HEK293 (cell line): ENCODE measurements around the gene APOBEC3C.

ENCODE experiments used
- CTCF ChIP-seq: fragments of 450-650 bp; formaldehyde crosslinking; IDR thresholded peaks from 2 replicates; pipeline ENCODE4 v1.5.1; 2016; ENCODE audit warnings: missing biosample characterization, missing genetic modification characterization
- PBX3 ChIP-seq: sonication (generic); formaldehyde crosslinking; IDR thresholded peaks from 2 replicates; pipeline ENCODE4 v1.8.1; 2022; ENCODE audit warnings: mild to moderate bottlenecking, moderate library complexity, missing genetic modification reagents
- PRDM10 ChIP-seq: fragments of 450-650 bp; formaldehyde crosslinking; IDR thresholded peaks from 2 replicates; pipeline ENCODE4 v1.5.1; 2016; ENCODE audit warnings: missing biosample characterization, missing genetic modification characterization
- RBAK ChIP-seq: fragments of 450-650 bp; formaldehyde crosslinking; IDR thresholded peaks from 2 replicates; pipeline ENCODE4 v1.5.1; 2016; ENCODE audit warnings: missing biosample characterization, missing genetic modification characterization
- SCRT1 ChIP-seq: fragments of 450-650 bp; formaldehyde crosslinking; IDR thresholded peaks from 2 replicates; pipeline ENCODE4 v1.5.1; 2016; ENCODE audit warnings: missing biosample characterization, missing genetic modification characterization, borderline replicate concordance
- ZBTB1 ChIP-seq: fragments of 450-650 bp; formaldehyde crosslinking; IDR thresholded peaks from 2 replicates; pipeline ENCODE4 v1.5.1; 2016; ENCODE audit warnings: missing biosample characterization, missing genetic modification characterization
- ZBTB8A ChIP-seq: fragments of 450-650 bp; formaldehyde crosslinking; IDR thresholded peaks from 2 replicates; pipeline ENCODE4 v1.5.1; 2016; ENCODE audit warnings: missing biosample characterization, missing genetic modification characterization
- ZFP3 ChIP-seq: fragments of 450-650 bp; formaldehyde crosslinking; IDR thresholded peaks from 2 replicates; pipeline ENCODE4 v1.5.1; 2016; ENCODE audit warnings: low read depth, missing biosample characterization, missing genetic modification characterization
- ZNF501 ChIP-seq: fragments of 450-650 bp; formaldehyde crosslinking; IDR thresholded peaks from 2 replicates; pipeline ENCODE4 v1.5.1; 2016; ENCODE audit warnings: missing biosample characterization, missing genetic modification characterization
- ZSCAN30 ChIP-seq: fragments of 450-650 bp; IDR thresholded peaks from 2 replicates; pipeline ENCODE4 v1.5.1; 2018; ENCODE audit warnings: missing biosample characterization, mild to moderate bottlenecking, missing genetic modification characterization, moderate library complexity

GRCh38 chr22:38966942-38967341 is 47.1 kb upstream of the APOBEC3C start:
- no peak for TF ChIP-seq RBAK (tag by site-specific recombination)
- TF ChIP-seq CTCF = no peak
- no peak for TF ChIP-seq ZBTB8A (tag by site-specific recombination)
- no peak for TF ChIP-seq SCRT1 (tag by site-specific recombination)
- no peak for TF ChIP-seq PBX3 (CRISPR knock-in tag)
- TF ChIP-seq ZNF501 (tag by site-specific recombination) = no peak
- no peak for TF ChIP-seq ZFP3 (tag by site-specific recombination)
- no peak for TF ChIP-seq PRDM10 (tag by site-specific recombination)
- TF ChIP-seq ZSCAN30 = no peak
- TF ChIP-seq ZBTB1 (tag by site-specific recombination) = no peak
